HG03521 (cell line): ENCODE data around the gene ABTB2.
"Not testable (repeated sequence)": the region's sequence is repeated elsewhere in the genome, so short reads cannot be mapped to it uniquely, and the experiment has no call there.

Experiments used
- ATAC-seq: cut with Tn5 transposase; IDR thresholded peaks from one replicate; pipeline ENCODE4 v1.9.1; 2021; ENCODE audit warnings: mild to moderate bottlenecking, moderate library complexity; ENCODE audit not compliant: unreplicated experiment

Gene ABTB2

DNA sequence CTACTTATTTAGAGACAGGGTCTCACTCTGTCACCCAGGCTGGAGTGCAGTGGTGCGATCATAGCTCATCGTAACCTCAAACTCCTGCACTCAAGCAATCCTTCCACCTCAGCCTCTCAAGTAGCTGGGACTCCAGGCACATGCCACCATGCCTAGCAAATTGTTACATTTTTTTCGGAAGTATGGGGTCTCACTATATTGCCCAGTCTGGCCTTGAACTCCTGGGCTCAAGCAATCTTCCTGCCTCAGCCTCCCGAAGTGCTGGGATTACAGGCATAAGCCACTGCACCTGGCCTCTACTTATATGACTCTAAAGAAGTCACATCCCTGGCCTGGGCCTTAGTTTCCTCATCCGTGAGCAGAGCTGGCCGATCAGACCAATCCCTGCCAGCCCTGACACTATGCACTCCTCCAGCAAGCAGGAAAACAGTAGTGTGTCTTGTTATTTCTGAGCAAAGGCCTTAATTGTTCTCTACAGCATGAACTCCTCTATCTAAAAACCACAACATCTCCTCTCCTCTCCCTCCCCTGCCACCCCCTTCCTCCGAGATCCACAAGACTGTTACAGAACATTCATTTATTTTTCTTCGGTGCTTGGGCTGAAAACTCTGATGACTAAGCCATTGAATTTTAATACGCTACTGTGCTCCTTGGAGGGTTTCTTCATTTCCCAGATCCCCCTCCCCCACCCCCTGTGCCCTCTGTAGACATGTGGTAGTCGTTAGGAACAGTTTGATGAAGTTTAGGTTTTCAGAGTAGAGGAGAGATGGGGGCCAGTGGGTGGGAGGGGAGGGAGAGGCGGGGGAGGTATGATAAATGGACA, 91.5 kb downstream of the ABTB2 start:
- ATAC-seq, result no peak

DNA sequence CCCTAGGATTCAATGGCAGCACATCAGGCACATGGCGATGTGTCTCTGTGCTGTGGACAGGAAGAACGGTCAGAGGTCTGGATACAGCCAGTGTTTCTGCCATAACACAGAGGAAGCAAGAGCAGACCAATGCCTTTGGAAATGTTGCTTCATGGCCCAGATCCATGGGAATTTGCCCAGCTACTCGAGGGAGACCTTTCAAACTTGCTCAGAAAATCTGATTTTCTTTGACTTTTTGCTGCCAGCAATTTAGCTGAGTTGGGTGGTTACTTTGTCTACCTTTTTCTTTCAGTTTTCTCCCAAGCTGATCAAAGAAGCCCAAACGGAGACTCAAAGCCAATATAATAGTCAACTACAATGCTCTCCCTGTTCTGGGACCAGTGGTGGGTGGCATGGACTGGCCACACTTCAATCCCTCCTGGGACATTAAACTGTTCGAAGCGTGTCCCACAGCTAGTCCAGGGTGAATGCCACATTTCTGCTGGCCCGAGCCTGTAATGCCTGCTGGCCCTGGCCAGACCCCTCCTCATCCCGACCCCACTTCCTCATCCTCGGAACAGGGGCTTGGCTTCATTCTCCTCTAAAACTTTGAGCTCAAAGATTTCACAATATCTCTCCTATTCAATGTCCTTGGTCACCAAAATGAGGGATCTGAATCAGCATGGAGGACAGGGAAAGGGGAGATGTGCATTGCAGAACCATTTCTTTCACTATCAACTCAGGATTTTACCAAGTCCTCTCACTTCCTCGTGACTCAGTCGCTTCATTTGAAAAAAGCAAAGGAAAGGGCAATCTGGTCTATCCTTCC, 93.3 kb downstream of the ABTB2 start:
- no peak for ATAC-seq

DNA sequence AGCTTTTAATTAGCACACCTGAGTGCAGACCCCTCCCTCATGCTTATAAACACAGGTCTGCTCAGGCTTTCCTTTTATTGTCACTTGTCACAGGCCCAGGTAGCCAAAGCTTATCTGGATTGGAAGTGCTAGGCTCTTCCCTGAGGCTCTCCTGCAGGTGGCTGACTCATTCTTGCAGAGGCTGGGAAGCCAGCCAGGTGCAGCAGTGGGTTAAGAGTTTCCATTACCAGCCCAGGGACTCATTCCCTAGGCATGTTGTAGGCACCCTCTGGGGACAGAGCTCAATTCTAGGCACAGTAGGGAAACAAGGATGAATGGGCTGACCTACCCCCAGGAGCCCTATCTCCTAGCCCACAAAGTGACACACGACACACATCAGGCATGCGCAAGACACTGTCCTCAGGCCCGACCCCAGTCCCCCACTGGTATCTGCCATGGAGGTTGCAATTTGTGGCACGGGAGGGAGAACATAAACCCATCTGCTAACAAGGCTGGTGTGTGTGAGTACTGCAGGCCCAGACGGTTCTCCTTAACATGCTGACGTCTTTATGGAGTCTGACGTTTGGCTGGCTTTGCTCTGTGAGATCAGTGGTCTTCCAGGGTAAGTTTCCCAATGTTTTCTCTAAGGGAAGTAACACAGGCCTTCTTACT, 94.2 kb downstream of the ABTB2 start:
- ATAC-seq, result no peak

DNA sequence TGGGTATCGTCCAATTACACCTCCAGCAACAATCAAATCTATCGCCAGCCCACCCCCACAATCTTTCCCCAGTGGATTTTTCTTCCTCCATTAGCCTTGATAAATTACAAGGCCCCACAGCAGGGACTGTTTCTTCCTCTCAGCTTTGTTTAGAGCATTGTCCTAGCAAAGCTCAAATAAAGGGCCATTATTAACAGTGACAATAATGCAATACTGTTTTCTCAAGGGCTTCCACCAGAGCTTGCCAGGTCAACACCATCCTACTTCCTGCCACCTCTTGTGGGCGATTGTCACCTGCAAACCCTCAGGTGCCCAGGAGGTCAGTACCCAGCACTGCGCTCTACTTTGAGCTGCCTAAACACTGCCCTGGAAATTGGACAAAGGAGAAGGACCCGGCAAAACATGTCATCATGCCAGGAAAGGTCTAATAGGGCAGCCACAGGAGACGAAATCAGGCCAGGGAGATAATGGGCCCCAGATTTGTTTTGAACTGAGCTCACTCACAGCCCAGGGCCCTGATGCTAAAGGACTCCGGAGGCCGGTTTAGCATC, 95.2 kb downstream of the ABTB2 start:
- ATAC-seq, result no peak

DNA sequence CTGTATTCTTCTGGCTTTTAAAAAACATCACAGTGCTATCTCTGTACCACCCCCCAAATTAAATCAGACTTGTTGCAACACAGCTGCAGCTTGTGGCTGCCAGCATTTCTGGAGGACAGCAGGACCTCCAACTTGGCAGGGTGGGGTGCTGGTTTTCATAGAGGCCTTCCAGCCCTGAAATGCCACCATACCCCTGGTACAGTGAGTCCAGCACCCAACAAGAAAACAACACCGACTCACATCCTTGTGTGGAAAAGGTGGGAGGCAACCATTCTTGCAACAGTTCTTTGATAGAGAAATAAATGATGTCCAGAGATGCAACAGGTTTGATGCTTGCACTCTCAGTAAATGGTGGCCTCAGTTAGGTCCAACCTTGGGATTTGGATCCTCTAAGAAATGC, 96.0 kb downstream of the ABTB2 start:
- ATAC-seq, result no peak

DNA sequence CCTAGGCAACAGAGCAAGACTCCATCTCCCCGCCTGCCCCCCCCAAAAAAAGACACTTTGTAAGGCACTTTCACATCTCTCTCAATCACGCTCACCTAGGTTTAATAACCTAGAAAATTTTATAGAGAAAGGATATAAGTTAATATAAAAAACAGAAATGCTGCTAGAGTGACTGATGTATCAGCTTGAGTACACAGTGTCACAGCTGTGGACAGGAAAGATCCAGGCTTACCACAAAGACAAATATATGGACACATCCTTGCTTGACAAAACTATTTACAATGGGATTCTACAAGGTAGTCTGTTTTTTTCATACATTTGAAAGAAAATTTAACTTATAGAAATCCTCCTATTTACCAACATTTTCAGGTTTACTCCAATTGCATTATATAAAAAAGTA, 96.7 kb downstream of the ABTB2 start:
- ATAC-seq, result no peak

DNA sequence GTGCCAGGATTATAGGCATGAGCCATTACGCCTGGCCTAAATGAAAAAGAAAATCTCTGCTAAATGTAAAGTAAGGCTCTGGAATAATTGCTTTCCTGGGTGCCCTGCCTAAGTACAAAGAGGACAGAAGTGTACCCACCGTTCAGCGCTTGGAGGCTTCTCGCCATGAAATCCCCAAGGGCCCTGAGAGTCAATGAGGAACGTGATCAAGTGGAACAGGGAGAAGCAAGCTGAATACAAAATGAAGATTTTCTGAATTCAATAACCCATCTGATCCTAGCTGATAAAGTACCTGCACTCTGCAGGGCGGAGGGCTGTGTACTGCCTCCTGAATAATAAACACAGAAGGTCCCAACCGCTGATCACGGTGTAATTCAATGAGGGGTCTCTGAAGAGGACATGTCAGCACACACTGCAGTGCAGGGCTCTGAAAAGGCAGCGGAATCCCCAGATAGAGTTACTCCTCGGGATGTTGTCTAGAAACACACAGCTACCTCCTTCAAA, 97.7 kb downstream of the ABTB2 start:
- no peak for ATAC-seq

DNA sequence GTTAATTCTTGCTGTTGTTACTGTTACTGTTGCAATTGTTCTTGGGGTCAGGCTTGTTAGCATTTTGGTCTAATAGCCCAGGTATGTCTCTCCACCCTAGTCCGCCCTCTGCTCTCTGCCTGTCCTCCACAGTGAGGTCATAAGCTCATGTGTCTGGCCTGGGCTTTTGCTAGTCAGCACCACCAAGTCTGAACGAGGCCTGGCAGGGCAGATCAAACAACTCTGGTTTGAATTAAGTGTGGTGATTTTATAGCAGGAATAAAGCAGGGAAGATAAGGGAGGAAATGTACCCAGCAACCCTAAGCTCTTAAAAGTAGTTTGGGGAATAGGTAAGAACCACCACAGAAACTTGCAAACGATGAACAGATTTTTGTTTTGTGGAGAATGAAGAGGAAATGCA, 98.7 kb downstream of the ABTB2 start:
- ATAC-seq, result no peak

DNA sequence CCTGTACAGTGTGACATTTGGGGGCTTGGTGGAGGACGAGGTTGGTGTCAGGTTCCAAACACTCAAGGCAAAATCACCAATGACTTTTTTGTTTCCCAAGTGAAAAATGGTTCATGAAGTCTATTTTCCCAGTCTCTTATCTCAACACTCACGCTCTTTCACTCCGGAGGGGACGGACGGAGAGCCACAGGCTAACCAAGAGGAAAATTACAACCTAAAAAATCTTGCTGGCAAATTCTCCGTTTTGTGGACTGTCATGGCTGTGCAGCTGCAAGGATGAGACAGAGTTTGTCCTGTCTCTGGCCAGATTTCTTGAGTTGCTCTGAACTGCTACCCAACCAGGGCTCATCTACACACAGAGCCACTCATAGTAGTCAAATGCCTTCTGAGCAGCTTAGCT, 101.2 kb downstream of the ABTB2 start:
- ATAC-seq, result no peak

DNA sequence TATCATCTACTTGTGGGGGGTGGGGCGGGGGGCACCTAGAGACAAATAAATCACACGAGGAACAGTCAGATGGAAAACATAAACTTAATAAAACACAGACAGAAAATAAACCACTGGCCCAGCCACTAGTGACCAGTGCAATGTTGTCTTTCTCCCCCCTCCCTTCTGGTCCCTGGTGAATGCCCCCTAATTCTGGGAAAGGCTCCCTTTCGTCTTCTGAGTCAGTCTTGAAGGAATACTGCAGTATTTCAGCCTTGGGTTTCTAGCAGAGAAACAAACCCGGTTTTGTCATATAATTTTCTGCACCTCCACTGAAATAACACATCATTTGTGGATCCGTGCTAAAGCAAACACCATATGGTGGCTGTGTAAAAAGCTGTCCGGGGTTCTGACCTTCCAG, 101.7 kb downstream of the ABTB2 start:
- ATAC-seq, result no peak

DNA sequence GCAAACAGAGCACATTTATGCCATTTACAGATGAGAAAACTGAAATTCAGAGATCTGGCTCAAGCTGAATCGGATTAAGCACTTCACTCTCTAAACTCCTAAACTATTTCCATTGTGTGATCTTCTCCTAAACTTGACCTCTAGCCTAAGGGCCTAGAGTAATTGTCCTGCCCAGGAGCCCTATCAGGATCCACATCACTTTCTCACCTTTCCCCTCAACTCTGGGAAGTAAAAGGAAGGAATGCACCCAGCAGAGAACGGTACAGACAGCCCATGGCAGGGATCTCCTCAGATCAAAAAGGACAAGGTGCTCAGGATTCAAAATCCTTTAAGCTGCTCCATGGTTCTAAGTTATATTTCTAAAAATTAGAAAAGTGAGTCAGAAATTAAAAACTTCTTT, 102.7 kb downstream of the ABTB2 start:
- ATAC-seq, result no peak

DNA sequence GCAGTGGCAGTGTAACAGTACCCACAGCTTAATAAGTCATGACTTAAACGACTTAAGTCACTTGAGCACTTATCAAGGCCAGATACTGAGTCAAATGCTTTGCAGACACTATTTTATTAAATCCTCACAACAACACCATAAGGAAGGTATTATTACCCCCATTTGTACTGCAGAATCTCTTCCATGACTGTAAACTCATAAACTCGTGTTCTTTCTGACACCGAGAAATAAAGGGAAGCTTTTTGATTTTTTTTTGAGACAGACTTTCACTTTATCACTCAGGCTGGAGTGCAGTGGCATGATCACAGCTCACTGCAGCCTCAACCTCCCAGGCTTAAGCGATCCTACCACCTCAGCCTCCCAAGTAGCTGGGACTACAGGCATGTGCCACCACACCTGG, 103.8 kb downstream of the ABTB2 start:
- ATAC-seq, result no peak

DNA sequence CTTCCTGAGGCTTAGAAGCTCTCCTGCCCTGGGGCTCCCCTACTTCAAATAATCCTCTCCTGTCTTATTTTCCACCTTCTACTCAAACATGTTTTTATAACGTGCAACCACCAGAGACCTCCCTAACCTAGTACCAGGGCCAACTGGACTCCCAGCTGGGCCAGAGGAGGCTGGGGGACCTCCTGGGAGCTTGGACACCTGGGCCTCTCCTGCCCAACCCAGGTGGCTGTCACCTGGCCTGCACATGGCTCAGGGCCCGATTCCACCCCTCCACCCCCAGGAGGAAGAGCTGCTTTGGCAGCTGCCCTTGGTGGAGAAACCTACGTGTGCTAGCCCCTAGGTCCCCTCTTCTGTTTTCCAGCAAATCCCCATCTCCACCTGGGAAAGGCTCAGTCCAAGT, 105.2 kb downstream of the ABTB2 start:
- no peak for ATAC-seq

DNA sequence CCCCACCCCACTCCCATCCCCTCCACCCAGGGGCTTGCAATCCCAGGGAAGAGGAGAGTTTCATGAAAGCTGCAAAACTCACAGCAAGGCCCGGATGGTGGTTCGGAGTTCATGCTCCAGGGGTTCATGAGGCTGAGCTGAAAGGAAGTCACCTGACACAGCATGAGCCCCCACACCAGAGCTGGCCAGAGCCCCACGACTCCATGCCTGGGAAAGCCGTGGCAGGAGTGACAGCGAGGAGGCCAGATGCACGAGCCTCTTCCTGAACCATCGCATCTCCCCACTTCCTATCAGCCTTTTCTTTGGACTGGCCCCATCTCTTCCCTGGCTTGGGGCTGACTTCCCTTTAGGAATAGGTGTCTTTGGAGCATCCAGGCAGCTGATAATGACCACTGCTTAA, 105.8 kb downstream of the ABTB2 start:
- ATAC-seq, result no peak

DNA sequence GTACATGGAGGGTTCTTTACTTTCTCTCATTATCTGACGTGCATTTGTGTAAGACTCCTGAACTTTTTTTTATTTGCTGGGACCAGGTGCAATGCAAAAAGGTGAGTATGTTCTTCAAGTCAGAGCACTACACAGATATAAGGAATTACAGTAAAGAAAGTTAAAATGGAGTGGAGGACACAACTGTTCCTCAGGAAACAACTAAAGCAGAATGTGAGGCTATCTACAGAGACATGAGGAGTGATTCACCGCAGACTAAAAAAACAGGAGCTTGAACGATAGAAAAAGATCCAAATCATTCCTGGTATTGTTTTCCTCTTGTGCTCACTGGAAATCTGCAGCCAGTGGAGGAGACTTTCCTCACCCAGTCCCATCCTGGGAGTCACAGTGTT, 106.2 kb downstream of the ABTB2 start:
- ATAC-seq, result no peak

DNA sequence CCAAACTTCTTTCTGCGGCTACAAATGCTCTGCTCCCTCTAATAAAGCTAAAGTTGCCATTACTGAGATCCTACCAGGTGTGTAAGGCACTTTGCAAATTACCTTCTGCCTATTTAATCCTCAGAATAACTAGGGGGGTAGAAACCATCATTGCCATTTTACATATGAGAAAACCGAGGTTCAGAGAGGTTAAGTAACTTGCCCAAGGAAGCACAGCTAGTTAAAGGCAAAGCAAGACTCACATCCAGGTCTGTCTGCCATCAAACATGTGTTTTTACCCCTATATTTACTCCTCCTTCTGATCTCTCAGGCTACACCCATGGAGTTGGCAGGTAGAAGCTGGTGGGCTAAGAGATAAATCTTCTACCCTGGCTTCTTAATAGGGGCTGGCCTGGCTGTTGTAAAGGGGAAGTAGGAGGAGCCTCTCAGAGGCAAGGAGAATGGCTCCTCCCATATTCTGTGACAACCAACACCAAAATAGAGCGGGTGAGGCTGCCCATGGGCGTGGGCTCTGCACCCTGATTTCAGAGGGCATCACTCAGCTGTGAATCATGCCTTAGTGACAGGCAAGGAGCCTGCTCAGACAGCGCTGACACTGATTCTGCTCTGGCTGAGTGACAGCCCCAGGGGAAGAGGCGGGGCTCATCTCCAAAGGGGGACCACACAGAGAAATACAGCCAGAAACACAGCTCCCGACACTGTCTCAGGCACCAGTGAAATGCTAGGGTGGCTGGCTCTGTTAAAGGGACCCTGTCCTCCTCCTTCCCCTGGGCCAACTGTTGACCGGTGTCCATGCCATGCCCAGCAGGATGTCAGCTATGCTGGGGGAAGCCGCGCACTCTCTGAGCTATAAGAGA, 106.8 kb downstream of the ABTB2 start:
- peak; percentile 72 for ATAC-seq

DNA sequence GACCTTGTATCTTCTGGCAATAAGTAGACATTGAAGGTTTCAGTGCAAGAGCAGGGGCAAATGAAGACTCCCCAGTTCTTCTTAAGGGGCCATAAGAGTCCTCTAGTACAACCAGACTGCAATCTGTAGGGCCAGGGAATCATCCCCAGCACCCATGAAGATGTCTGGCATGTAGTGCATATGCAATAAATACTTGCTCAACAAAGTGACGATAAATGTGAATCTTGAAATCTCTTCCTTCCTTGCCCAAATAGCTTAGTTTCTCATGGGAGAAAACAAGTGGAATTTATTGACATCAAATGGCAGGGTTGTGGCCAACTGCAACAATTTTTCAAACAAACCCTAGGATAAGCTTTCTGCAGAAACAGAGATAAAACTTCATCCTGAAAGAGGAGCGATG, 107.6 kb downstream of the ABTB2 start:
- no peak for ATAC-seq

DNA sequence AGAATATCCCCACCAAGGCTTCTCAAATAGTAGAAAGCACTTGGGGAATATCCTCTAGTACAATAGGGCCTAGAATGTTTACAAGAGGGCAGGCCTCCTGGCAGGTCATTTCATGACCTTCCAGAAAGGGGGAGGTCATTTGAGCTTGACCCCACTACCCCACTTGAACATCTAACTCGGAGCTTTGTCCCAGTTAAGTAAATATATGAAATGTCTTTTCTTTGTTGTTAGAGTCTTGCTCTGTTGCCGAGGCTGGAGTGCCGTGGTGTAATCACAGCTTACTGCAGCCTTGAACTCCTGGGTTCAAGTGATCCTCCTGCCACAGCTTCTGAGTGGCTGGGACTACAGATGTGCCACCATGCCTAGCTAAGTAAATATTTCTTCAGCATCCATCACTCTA, 108.4 kb downstream of the ABTB2 start:
- no peak for ATAC-seq

DNA sequence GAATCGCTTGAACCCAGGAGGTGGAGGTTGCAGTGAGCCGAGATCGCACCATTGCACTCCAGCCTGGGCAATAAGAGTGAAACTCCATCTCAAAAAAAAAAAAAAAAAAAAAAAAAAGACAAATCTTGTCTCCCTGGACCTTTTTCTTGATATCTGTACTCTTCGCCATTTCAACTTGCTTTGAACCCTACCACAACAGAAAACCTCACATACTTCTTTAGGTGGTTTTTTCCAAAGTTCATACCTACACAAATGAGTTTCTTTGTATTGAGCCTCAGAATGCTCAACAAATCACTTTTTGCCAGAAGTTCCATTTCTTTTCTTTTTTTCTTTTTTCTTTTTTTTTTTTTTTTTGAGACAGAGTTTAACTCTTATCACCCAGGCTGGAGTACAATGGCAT, 111.3 kb downstream of the ABTB2 start:
- ATAC-seq, result not testable (repeated sequence)

DNA sequence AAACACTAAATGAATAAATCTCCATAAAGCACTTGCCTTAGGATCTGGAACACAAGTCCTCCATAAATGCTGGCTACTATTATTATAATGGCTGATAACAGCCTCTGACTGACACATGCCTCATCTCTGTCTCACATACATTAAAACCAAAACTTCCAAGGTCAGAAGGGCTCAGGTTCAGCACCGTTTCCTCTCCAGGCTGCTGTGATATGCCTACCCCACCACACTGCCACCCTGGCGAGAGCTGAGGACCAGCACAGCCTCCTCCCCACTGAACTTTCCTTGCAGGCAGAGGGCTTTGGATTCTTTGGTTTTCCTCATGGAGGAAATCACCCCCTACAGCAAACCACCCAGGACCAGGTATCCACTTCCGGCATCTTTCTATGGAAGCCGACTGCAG, 112.8 kb downstream of the ABTB2 start:
- no peak for ATAC-seq
